ENCODE results near the gene EXOC4.

GRCh38 chr7:133987582-133987981, 734.7 kb downstream of the EXOC4 start:
- no peak for TF ChIP-seq CTCF (tag by site-specific recombination; IDR thresholded peaks at IDR 0.05)
- TF ChIP-seq ATF2 (tag by site-specific recombination; IDR thresholded peaks at IDR 0.05; ENCODE audit: low read depth) = no peak
- no peak for TF ChIP-seq ZNF121 (tag by site-specific recombination; IDR thresholded peaks at IDR 0.05)
